ENCODE data around the gene USP54. TPM values are rescaled to one million over a fixed set of nuclear protein-coding genes. Genes with fewer than 3 reads are reported as not detected.

USP54 gene
- total RNA-seq, 1 experiment from 2014 or later, result 32.8 TPM

DNA sequence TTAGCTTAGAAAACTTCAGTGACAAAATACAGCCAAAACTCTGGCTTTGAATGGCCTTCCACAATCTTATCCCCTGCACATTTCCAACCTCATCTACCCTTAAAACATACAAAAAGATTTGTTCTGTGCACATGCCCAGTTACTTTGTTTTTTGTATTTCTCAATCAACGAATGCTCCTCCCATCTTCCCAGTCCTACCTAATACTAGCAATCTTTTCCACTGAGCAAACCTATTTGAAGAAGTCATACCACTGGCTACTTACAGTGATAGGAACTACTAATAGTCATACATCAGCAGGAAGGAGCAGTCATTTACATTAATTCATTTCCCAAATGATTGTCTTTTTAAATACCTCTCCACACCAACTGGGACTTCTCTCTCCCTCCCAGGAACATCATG is 2.5 kb downstream of the USP54 start:
- CTCF ChIA-PET, result no interaction called here
- in situ Hi-C loops (cut with HindIII; ENCODE audit: low pct_unique_long_range_greater_than_20kb, low sequenced_read_pairs), result no loop called here

DNA sequence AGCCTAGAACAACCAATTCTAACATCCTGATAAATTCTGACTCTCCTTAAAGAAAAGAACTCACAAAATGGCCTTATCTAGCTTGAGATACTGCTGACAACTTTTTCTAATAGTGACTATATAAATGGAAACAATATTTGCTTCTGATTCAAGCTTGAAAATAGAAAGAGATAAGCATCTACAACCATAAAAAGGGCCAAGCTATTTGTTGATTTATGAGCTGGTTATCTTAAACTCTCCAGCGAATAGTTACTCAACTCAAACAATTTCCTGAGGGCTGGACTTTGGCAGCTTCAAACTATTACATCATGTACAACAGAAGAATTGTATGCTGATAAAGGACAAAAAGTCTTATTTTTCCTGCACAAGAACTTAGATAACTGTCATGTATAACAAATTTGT is 4.6 kb downstream of the USP54 start:
- in situ Hi-C loops (cut with HindIII; ENCODE audit: low pct_unique_long_range_greater_than_20kb, low sequenced_read_pairs) (no loop called here), intact Hi-C loops (cut with micrococcal nuclease; ENCODE audit: unreplicated experiment) (no loop called here)
- ATAC-seq (peak; percentile 63), DNase-seq (ENCODE audit: low read depth, low spot score) (no peak)
- CTCF ChIA-PET, result no interaction called here
- TF ChIP-seq TCF7L2 (IDR thresholded peaks at IDR 0.05; ENCODE audit: low read depth, low read length) (peak; percentile 80), SIN3A (IDR thresholded peaks at IDR 0.05; ENCODE audit: borderline replicate concordance, insufficient read depth, low read depth, low read length) (no peak), POLR2AphosphoS5 (IDR thresholded peaks at IDR 0.05; ENCODE audit: low read depth, low read length) (peak; percentile 26; the same call in 1 of the 2 replicates)
- TF ChIP-seq, protein P1, sequence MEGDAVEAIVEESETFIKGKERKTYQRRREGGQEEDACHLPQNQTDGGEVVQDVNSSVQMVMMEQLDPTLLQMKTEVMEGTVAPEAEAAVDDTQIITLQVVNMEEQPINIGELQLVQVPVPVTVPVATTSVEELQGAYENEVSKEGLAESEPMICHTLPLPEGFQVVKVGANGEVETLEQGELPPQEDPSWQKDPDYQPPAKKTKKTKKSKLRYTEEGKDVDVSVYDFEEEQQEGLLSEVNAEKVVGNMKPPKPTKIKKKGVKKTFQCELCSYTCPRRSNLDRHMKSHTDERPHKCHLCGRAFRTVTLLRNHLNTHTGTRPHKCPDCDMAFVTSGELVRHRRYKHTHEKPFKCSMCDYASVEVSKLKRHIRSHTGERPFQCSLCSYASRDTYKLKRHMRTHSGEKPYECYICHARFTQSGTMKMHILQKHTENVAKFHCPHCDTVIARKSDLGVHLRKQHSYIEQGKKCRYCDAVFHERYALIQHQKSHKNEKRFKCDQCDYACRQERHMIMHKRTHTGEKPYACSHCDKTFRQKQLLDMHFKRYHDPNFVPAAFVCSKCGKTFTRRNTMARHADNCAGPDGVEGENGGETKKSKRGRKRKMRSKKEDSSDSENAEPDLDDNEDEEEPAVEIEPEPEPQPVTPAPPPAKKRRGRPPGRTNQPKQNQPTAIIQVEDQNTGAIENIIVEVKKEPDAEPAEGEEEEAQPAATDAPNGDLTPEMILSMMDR (IDR thresholded peaks at IDR 0.05), result no peak
- TF ChIP-seq, protein P2, sequence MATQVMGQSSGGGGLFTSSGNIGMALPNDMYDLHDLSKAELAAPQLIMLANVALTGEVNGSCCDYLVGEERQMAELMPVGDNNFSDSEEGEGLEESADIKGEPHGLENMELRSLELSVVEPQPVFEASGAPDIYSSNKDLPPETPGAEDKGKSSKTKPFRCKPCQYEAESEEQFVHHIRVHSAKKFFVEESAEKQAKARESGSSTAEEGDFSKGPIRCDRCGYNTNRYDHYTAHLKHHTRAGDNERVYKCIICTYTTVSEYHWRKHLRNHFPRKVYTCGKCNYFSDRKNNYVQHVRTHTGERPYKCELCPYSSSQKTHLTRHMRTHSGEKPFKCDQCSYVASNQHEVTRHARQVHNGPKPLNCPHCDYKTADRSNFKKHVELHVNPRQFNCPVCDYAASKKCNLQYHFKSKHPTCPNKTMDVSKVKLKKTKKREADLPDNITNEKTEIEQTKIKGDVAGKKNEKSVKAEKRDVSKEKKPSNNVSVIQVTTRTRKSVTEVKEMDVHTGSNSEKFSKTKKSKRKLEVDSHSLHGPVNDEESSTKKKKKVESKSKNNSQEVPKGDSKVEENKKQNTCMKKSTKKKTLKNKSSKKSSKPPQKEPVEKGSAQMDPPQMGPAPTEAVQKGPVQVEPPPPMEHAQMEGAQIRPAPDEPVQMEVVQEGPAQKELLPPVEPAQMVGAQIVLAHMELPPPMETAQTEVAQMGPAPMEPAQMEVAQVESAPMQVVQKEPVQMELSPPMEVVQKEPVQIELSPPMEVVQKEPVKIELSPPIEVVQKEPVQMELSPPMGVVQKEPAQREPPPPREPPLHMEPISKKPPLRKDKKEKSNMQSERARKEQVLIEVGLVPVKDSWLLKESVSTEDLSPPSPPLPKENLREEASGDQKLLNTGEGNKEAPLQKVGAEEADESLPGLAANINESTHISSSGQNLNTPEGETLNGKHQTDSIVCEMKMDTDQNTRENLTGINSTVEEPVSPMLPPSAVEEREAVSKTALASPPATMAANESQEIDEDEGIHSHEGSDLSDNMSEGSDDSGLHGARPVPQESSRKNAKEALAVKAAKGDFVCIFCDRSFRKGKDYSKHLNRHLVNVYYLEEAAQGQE (IDR thresholded peaks at IDR 0.05; ENCODE audit: insufficient read depth in 1 of 2, low read depth in 2 of 2, low read length in 1 of 2), result no peak
- no peak overlapping the region for H3K4me3 ChIP-seq (ENCODE audit: low read depth in 2 of 2, low read length in 2 of 2)
- peaks cover 32% of the 10 kb centered on the region for H3K4me1 ChIP-seq (ENCODE audit: control insufficient read depth, insufficient read depth, low read length)
- H3K27ac ChIP-seq (ENCODE audit: low read length), result peak overlapping the region; percentile 51; the same call in 1 of the 2 replicates
- POLR2A ChIA-PET, result no interaction called here
- no peaks in the 10 kb centered on the region for H3K9me3 ChIP-seq (ENCODE audit: control insufficient read depth, insufficient read depth, low read depth, low read length)
- BruUV-seq (replicated peaks), result no TSS peak
- H3K27me3 ChIP-seq (ENCODE audit: control insufficient read depth, insufficient read depth, low read length), result no peaks in the 10 kb centered on the region
- H3K36me3 ChIP-seq (ENCODE audit: control insufficient read depth, insufficient read depth, low read length), result no peaks in the 10 kb centered on the region

More for the DNA sequence above, 2.5 kb downstream of the USP54 start:
- Histone ChIP-seq H3K4me3 (ENCODE audit: low read depth in 2 of 2, low read length in 2 of 2) (no peak overlapping the region), H3K36me3 (ENCODE audit: control insufficient read depth, insufficient read depth, low read length) (no peaks in the 10 kb centered on the region), H3K27me3 (ENCODE audit: control insufficient read depth, insufficient read depth, low read length) (no peaks in the 10 kb centered on the region), H3K9me3 (ENCODE audit: control insufficient read depth, insufficient read depth, low read depth, low read length) (no peaks in the 10 kb centered on the region), H3K27ac (ENCODE audit: low read length) (no peak overlapping the region), H3K4me1 (ENCODE audit: control insufficient read depth, insufficient read depth, low read length) (peaks cover 47% of the 10 kb centered on the region)
- BruUV-seq (replicated peaks), result no TSS peak
- intact Hi-C loops (cut with micrococcal nuclease; ENCODE audit: unreplicated experiment), result no loop called here
- ATAC-seq (no peak), DNase-seq (ENCODE audit: low read depth, low spot score) (no peak)
- POLR2A ChIA-PET, result interaction anchor here (0.7 kb wide), 1 partner anchor 291 kb away, joined by 5 read pairs; no protein-coding TSS in a partner anchor
- TF ChIP-seq, protein P2 (IDR thresholded peaks at IDR 0.05; ENCODE audit: insufficient read depth in 1 of 2, low read depth in 2 of 2, low read length in 1 of 2), result no peak
- TF ChIP-seq TCF7L2 (IDR thresholded peaks at IDR 0.05; ENCODE audit: low read depth, low read length) (no peak), SIN3A (IDR thresholded peaks at IDR 0.05; ENCODE audit: borderline replicate concordance, insufficient read depth, low read depth, low read length) (no peak), POLR2AphosphoS5 (IDR thresholded peaks at IDR 0.05; ENCODE audit: low read depth, low read length) (no peak)
- TF ChIP-seq, protein P1 (IDR thresholded peaks at IDR 0.05), result no peak
